Smooth muscle cell (in vitro differentiated cells): ENCODE results near the gene OTULINL. TPM values are rescaled to one million over a fixed set of nuclear protein-coding genes. Genes with fewer than 3 reads are reported as not detected.

Experiments used
- DNase-seq: peaks from one replicate; lab custom pipeline; 2025; ENCODE audit not compliant: unreplicated experiment; lab: John Stamatoyannopoulos, UW
- H2AFZ ChIP-seq: fragments of 200-600 bp; sonication (generic); 2 replicates; pipeline ENCODE4 v1.6.0; 2016; ENCODE audit warnings: antibody characterized with exemption, low read depth, mild to moderate bottlenecking
- H3F3A ChIP-seq: fragments of 200-600 bp; sonication (generic); 2 replicates; pipeline ENCODE4 v1.6.0; 2017; ENCODE audit warnings: antibody characterized with exemption, low read depth
- H3K27ac ChIP-seq: fragments of 200-600 bp; sonication (generic); 2 replicates; pipeline ENCODE4 v1.5.1; 2016; ENCODE audit warnings: low read depth, mild to moderate bottlenecking
- H3K27me3 ChIP-seq: fragments of 200-600 bp; sonication (generic); 2 replicates; pipeline ENCODE4 v1.6.1; 2016; ENCODE audit warnings: low read depth, mild to moderate bottlenecking
- H3K36me3 ChIP-seq: fragments of 200-600 bp; sonication (generic); 2 replicates; pipeline ENCODE4 v1.5.1; 2016; ENCODE audit warnings: low read depth
- H3K4me1 ChIP-seq: fragments of 200-600 bp; sonication (generic); 2 replicates; pipeline ENCODE4 v1.5.1; 2016; ENCODE audit warnings: low read depth
- H3K4me2 ChIP-seq: fragments of 200-600 bp; sonication (generic); 2 replicates; pipeline ENCODE4 v1.6.0; 2016; ENCODE audit warnings: mild to moderate bottlenecking
- H3K4me3 ChIP-seq: fragments of 200-600 bp; sonication (generic); 2 replicates; pipeline ENCODE4 v1.5.1; 2016; ENCODE audit warnings: mild to moderate bottlenecking
- H3K79me2 ChIP-seq: fragments of 200-600 bp; sonication (generic); 2 replicates; pipeline ENCODE4 v1.6.0; 2016; ENCODE audit warnings: low read depth, mild to moderate bottlenecking
- H3K9ac ChIP-seq: fragments of 200-600 bp; sonication (generic); 2 replicates; pipeline ENCODE4 v1.6.0; 2016; ENCODE audit warnings: low read depth
- H3K9me3 ChIP-seq: fragments of 200-600 bp; sonication (generic); replicated peaks from 2 replicates; pipeline ENCODE4 v1.5.1; 2016; ENCODE audit warnings: low read depth
- H4K20me1 ChIP-seq: fragments of 200-600 bp; sonication (generic); 2 replicates; pipeline ENCODE4 v1.6.0; 2016; ENCODE audit warnings: low read depth
- WGBS: methylation state at CpG from one replicate; pipeline ENCODE4 v1.1.7; 2016; ENCODE audit warnings: low lambda C conversion rate; 5-methylcytosine and 5-hydroxymethylcytosine counted together
- polyA plus RNA-seq: library from polyadenylated mRNA; unstranded; fragments of >200 nt; fragmentation: Nextera tagmentation; extraction: Ambion mirVana; gene quantifications from 2 replicates; pipeline ENCODE4 v1.2.1, GENCODE V29; 2016
- total RNA-seq: library from RNA; depleted of rRNA; stranded (reverse); fragments of >200 nt; gene quantifications from 2 replicates; pipeline ENCODE4 v1.2.3, GENCODE V29; 2014
- TF ChIP-seq, protein P1 (sequence below): fragments of 200-600 bp; sonication (generic); IDR thresholded peaks from 2 replicates; pipeline ENCODE4 v1.5.1; 2017; ENCODE audit warnings: borderline replicate concordance, mild to moderate bottlenecking, antibody characterized with exemption; ENCODE audit not compliant: insufficient read depth, poor library complexity, severe bottlenecking

The OTULINL gene
- total and polyA plus RNA-seq, 2 experiments from 2014 or later: 0.19 to 1.1 TPM

- no peaks in the 10 kb centered on the region for H3F3A ChIP-seq
- WGBS: 95% methylated on average over 1 of the region's 1 CpG
- H3K9ac ChIP-seq: no peak overlapping the region
- no peaks in the 10 kb centered on the region for H3K79me2 ChIP-seq
- H3K4me2 ChIP-seq: no peak overlapping the region
- H3K27ac ChIP-seq: no peak overlapping the region
- H3K4me3 ChIP-seq: no peak overlapping the region
- H3K27me3 ChIP-seq: no peaks in the 10 kb centered on the region
- no peaks in the 10 kb centered on the region for H4K20me1 ChIP-seq
- H3K4me1 ChIP-seq: no peaks in the 10 kb centered on the region
- no peak overlapping the region for H2AFZ ChIP-seq
- TF ChIP-seq, protein P1, sequence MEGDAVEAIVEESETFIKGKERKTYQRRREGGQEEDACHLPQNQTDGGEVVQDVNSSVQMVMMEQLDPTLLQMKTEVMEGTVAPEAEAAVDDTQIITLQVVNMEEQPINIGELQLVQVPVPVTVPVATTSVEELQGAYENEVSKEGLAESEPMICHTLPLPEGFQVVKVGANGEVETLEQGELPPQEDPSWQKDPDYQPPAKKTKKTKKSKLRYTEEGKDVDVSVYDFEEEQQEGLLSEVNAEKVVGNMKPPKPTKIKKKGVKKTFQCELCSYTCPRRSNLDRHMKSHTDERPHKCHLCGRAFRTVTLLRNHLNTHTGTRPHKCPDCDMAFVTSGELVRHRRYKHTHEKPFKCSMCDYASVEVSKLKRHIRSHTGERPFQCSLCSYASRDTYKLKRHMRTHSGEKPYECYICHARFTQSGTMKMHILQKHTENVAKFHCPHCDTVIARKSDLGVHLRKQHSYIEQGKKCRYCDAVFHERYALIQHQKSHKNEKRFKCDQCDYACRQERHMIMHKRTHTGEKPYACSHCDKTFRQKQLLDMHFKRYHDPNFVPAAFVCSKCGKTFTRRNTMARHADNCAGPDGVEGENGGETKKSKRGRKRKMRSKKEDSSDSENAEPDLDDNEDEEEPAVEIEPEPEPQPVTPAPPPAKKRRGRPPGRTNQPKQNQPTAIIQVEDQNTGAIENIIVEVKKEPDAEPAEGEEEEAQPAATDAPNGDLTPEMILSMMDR: no peak
- no peaks in the 10 kb centered on the region for H3K9me3 ChIP-seq
- H3K36me3 ChIP-seq: no peaks in the 10 kb centered on the region
- DNase-seq: no peak
Measured at GRCh38 chr5:14603141-14603540, 21.5 kb downstream of the OTULINL start.

DNA sequence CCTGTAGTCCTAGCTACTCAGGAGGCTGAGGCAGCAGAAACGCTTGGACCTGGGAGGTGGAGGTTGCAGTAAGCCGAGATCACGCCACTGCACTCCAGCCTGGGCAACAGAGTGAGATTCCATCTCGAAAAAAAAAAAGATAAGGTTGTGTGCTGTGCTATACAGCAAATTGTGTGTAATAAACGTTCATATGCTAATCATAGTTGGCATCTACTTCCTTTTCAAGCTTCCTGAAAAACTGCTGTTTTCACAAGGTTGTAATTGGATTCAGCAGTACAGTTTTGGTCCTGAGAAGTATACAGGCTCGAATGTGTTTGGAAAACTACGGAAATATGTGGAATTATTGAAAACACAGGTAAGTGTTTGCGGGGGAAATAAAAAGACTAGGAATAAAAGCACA, 25.5 kb downstream of the OTULINL start:
- DNase-seq: no peak
- Histone ChIP-seq H3K4me3 (no peak overlapping the region), H3F3A (no peaks in the 10 kb centered on the region), H3K9me3 (no peaks in the 10 kb centered on the region), H3K27ac (no peak overlapping the region), H3K36me3 (no peaks in the 10 kb centered on the region), H3K4me1 (no peaks in the 10 kb centered on the region), H4K20me1 (no peaks in the 10 kb centered on the region), H3K9ac (no peak overlapping the region), H3K79me2 (no peaks in the 10 kb centered on the region), H3K27me3 (no peaks in the 10 kb centered on the region), H3K4me2 (no peak overlapping the region), H2AFZ (no peak overlapping the region)
- 92% methylated on average over 8 of the region's 8 CpGs for WGBS
- TF ChIP-seq, protein P1: no peak

DNA sequence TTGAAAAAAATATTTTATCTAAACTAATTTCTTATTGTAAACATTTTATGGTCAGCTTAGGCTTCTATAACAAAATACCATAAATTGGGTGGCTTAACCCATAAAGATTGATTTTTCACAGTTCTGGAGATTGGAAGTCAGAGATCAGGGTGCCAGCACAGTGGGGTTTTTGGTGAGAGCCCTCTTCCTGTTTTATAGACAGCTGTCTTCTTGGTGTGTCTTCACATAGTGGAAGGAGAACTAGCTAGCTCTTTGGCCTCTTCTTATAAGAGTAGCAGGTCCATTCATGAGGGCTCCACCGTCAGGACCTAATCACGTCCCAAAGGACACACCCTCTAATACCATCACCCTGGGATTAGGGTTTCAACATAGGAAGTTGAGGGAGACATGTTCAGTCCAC, 26.6 kb downstream of the OTULINL start:
- no peak overlapping the region for H3K27ac ChIP-seq
- no peaks in the 10 kb centered on the region for H3K36me3 ChIP-seq
- DNase-seq: no peak
- no peaks in the 10 kb centered on the region for H4K20me1 ChIP-seq
- H3K9me3 ChIP-seq: no peaks in the 10 kb centered on the region
- no peaks in the 10 kb centered on the region for H3F3A ChIP-seq
- TF ChIP-seq, protein P1: no peak
- H3K79me2 ChIP-seq: no peaks in the 10 kb centered on the region
- WGBS: 74% methylated on average over 2 of the region's 2 CpGs
- no peaks in the 10 kb centered on the region for H3K27me3 ChIP-seq
- H3K4me2 ChIP-seq: no peak overlapping the region
- no peak overlapping the region for H3K9ac ChIP-seq
- no peaks in the 10 kb centered on the region for H3K4me1 ChIP-seq
- H3K4me3 ChIP-seq: no peak overlapping the region
- H2AFZ ChIP-seq: no peak overlapping the region

- WGBS: 89% methylated on average over 2 of the region's 2 CpGs
Measured at GRCh38 chr5:14611737-14612136, 30.1 kb downstream of the OTULINL start.

More at GRCh38 chr5:14611737-14612136, 30.1 kb downstream of the OTULINL start:
- Histone ChIP-seq H3K4me3 (no peak overlapping the region), H3K9me3 (no peaks in the 10 kb centered on the region), H3K9ac (no peak overlapping the region), H3K27me3 (no peaks in the 10 kb centered on the region), H3K4me2 (no peak overlapping the region), H2AFZ (no peak overlapping the region), H3K36me3 (no peaks in the 10 kb centered on the region), H3F3A (no peaks in the 10 kb centered on the region), H3K4me1 (no peaks in the 10 kb centered on the region), H4K20me1 (no peaks in the 10 kb centered on the region), H3K27ac (no peak overlapping the region), H3K79me2 (no peaks in the 10 kb centered on the region)
- no peak for DNase-seq
- TF ChIP-seq, protein P1: no peak
